HepG2 (cell line): ENCODE results near the gene SLC9B2. TPM values are rescaled to one million over a fixed set of nuclear protein-coding genes. Genes with fewer than 3 reads are reported as not detected.

Experiments used
- FOXC1 ChIP-seq: sonication (generic); formaldehyde crosslinking; IDR thresholded peaks from 2 replicates; pipeline ENCODE4 v1.8.0; 2022; ENCODE audit warnings: mild to moderate bottlenecking, missing genetic modification reagents, borderline replicate concordance
- HOXA7 ChIP-seq: sonication (generic); formaldehyde crosslinking; IDR thresholded peaks from 2 replicates; pipeline ENCODE4 v1.8.1; 2022; ENCODE audit warnings: mild to moderate bottlenecking, missing genetic modification reagents, moderate library complexity
- KLF6 ChIP-seq: IDR thresholded peaks from 2 replicates; pipeline ENCODE4 v1.8.0; 2016; ENCODE audit warnings: missing biosample characterization, missing genetic modification reagents
- PCBP2 ChIP-seq: fragments of 200-400 bp; formaldehyde crosslinking; optimal IDR thresholded peaks from 2 replicates; pipeline ENCODE3; 2018; ENCODE audit warnings: low read length, low read depth; ENCODE audit not compliant: poor library complexity, severe bottlenecking
- PPARG ChIP-seq: conservative IDR thresholded peaks from 2 replicates; pipeline ENCODE4 v1.6.1; 2016; ENCODE audit warnings: missing biosample characterization, missing genetic modification reagents
- RCOR2 ChIP-seq: IDR thresholded peaks from 2 replicates; pipeline ENCODE4 v1.6.1; 2016; ENCODE audit warnings: missing biosample characterization, missing genetic modification reagents
- SUZ12 ChIP-seq: fragments of 150-350 bp; IDR thresholded peaks from 2 replicates; pipeline ENCODE4 v1.6.1; 2014; ENCODE audit warnings: low read depth, low read length
- ZBTB3 ChIP-seq: sonication (generic); formaldehyde crosslinking; IDR thresholded peaks from 2 replicates; pipeline ENCODE4 v1.4.0; 2020; ENCODE audit warnings: low read depth, mild to moderate bottlenecking, moderate library complexity, missing genetic modification reagents, borderline replicate concordance
- ZFX ChIP-seq: sonication (generic); formaldehyde crosslinking; IDR thresholded peaks from 2 replicates; pipeline ENCODE4 v1.4.0; 2020; ENCODE audit warnings: mild to moderate bottlenecking, low read depth, missing genetic modification reagents, moderate library complexity
- ZKSCAN8 ChIP-seq: IDR thresholded peaks from 2 replicates; pipeline ENCODE4 v1.6.1; 2016; ENCODE audit warnings: borderline replicate concordance, missing genetic modification reagents, missing compliant biosample characterization
- ZNF350 ChIP-seq: sonication (generic); formaldehyde crosslinking; IDR thresholded peaks from 2 replicates; pipeline ENCODE4 v1.4.0; 2020; ENCODE audit warnings: mild to moderate bottlenecking, low read depth, missing genetic modification reagents, borderline replicate concordance
- ZNF44 ChIP-seq: sonication (generic); formaldehyde crosslinking; IDR thresholded peaks from 2 replicates; pipeline ENCODE4 v1.5.1; 2020; ENCODE audit warnings: mild to moderate bottlenecking, missing genetic modification reagents
- ZNF598 ChIP-seq: sonication (generic); formaldehyde crosslinking; IDR thresholded peaks from 2 replicates; pipeline ENCODE4 v1.5.1; 2020; ENCODE audit warnings: mild to moderate bottlenecking, missing genetic modification reagents, borderline replicate concordance
- ZNF660 ChIP-seq: sonication (generic); formaldehyde crosslinking; IDR thresholded peaks from 2 replicates; pipeline ENCODE4 v1.5.1; 2020; ENCODE audit warnings: mild to moderate bottlenecking, low read depth, missing genetic modification reagents, borderline replicate concordance
- polyA plus RNA-seq, 8 experiments: library from polyadenylated mRNA; depleted of rRNA in 3 of 8; stranded (reverse) in 7 of 8; unstranded in 1 of 8; fragments of >200 nt; fragmentation: Illumina TruSeq in 4 of 8; extraction: Trizol in 4 of 8; gene quantifications; 2 replicates each; pipeline versions ENCODE4 v1.2.1 to v1.2.3, GENCODE V29; 2011 to 2016; ENCODE audit warnings: low read depth in 4 of 8, missing spikeins in 1 of 8, mixed read lengths in 1 of 8; ENCODE audit not compliant: insufficient read depth in 1 of 8
- total RNA-seq, 5 experiments: library from RNA; depleted of rRNA; stranded (reverse); fragments of >200 nt; fragmentation: Illumina TruSeq; extraction: Trizol; gene quantifications; 2 replicates each; pipeline ENCODE4 v1.2.3, GENCODE V29; 2016; ENCODE audit warnings: low read depth in 1 of 5
- TF ChIP-seq, protein P1 (sequence below): sonication (generic); formaldehyde crosslinking; IDR thresholded peaks from 2 replicates; pipeline ENCODE4 v1.4.0; 2020; ENCODE audit warnings: mild to moderate bottlenecking, low read depth, missing genetic modification reagents
- TF ChIP-seq, protein P2 (sequence below): sonication (generic); formaldehyde crosslinking; IDR thresholded peaks from 2 replicates; pipeline ENCODE4 v1.4.0; 2020; ENCODE audit warnings: missing genetic modification reagents, borderline replicate concordance
- TF ChIP-seq, protein P3 (sequence below): sonication (generic); formaldehyde crosslinking; IDR thresholded peaks from 2 replicates; pipeline ENCODE4 v1.4.0; 2020; ENCODE audit warnings: missing genetic modification reagents
- TF ChIP-seq, protein P4 (sequence below): sonication (generic); formaldehyde crosslinking; IDR thresholded peaks from 2 replicates; pipeline ENCODE4 v1.8.0; 2022; ENCODE audit warnings: mild to moderate bottlenecking, missing genetic modification reagents; ENCODE audit not compliant: insufficient replicate concordance
- TF ChIP-seq, protein P5 (sequence below): sonication (generic); formaldehyde crosslinking; IDR thresholded peaks from 2 replicates; pipeline ENCODE4 v1.9.0; 2021; ENCODE audit warnings: missing genetic modification reagents, mild to moderate bottlenecking, borderline replicate concordance

Gene SLC9B2
- total and polyA plus RNA-seq, 2 of the 13 experiments (the other 11 are each of a cell fraction or from before 2014, with no cell fraction given), result 23.5 to 38.5 TPM

DNA sequence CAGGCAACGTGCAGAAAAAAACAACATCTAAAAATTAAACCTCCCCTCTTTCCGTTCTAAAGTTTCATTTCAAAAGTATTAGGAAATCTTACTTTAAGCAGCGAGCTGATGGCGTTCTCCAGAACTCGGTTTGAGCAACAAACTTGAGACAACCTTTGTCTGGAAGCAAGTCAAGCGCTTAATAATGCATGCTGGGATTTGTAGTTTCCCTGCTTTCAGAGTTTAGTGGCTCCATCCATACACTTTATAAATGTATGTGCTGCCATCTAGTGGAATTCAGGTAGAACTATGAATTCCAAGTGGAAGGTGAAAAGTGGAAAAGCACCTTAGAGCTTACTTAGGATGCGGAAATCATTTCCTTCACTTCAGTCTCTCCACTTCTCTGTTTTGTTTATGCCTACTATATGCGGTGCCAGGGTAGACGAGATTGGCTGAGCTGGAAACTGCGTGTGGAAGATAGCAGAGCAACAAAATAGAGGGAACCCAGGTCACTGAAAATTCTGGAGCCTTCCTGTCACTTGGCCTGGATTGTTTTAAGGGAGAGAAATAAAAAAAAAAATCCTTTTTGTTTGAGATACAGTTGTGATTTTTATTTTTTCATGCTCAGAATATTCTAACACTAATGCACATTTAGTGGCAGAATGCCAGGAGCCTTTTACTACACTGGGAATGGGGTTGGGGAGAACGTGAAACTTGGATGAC, 23.3 kb upstream of the SLC9B2 start, which contains the start of gene BDH2 (continued):
- TF ChIP-seq PCBP2 (no peak), ZNF44 (CRISPR knock-in tag) (no peak), ZKSCAN8 (CRISPR knock-in tag) (no peak), HOXA7 (CRISPR knock-in tag) (no peak), KLF6 (no peak), SUZ12 (peak; percentile 69), ZNF598 (CRISPR knock-in tag) (no peak), ZFX (CRISPR knock-in tag) (no peak), PPARG (0 out of 2 replicates have a peak, but pooled peaks have one; percentile 38), ZNF660 (CRISPR knock-in tag) (no peak), ZNF350 (CRISPR knock-in tag) (no peak), RCOR2 (CRISPR knock-in tag) (no peak), FOXC1 (CRISPR knock-in tag) (no peak), ZBTB3 (CRISPR knock-in tag) (no peak)
- TF ChIP-seq, protein P1, sequence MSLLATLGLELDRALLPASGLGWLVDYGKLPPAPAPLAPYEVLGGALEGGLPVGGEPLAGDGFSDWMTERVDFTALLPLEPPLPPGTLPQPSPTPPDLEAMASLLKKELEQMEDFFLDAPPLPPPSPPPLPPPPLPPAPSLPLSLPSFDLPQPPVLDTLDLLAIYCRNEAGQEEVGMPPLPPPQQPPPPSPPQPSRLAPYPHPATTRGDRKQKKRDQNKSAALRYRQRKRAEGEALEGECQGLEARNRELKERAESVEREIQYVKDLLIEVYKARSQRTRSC (CRISPR knock-in tag), result no peak
- TF ChIP-seq, protein P2, sequence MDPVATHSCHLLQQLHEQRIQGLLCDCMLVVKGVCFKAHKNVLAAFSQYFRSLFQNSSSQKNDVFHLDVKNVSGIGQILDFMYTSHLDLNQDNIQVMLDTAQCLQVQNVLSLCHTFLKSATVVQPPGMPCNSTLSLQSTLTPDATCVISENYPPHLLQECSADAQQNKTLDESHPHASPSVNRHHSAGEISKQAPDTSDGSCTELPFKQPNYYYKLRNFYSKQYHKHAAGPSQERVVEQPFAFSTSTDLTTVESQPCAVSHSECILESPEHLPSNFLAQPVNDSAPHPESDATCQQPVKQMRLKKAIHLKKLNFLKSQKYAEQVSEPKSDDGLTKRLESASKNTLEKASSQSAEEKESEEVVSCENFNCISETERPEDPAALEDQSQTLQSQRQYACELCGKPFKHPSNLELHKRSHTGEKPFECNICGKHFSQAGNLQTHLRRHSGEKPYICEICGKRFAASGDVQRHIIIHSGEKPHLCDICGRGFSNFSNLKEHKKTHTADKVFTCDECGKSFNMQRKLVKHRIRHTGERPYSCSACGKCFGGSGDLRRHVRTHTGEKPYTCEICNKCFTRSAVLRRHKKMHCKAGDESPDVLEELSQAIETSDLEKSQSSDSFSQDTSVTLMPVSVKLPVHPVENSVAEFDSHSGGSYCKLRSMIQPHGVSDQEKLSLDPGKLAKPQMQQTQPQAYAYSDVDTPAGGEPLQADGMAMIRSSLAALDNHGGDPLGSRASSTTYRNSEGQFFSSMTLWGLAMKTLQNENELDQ (CRISPR knock-in tag), result no peak
- TF ChIP-seq, protein P3, sequence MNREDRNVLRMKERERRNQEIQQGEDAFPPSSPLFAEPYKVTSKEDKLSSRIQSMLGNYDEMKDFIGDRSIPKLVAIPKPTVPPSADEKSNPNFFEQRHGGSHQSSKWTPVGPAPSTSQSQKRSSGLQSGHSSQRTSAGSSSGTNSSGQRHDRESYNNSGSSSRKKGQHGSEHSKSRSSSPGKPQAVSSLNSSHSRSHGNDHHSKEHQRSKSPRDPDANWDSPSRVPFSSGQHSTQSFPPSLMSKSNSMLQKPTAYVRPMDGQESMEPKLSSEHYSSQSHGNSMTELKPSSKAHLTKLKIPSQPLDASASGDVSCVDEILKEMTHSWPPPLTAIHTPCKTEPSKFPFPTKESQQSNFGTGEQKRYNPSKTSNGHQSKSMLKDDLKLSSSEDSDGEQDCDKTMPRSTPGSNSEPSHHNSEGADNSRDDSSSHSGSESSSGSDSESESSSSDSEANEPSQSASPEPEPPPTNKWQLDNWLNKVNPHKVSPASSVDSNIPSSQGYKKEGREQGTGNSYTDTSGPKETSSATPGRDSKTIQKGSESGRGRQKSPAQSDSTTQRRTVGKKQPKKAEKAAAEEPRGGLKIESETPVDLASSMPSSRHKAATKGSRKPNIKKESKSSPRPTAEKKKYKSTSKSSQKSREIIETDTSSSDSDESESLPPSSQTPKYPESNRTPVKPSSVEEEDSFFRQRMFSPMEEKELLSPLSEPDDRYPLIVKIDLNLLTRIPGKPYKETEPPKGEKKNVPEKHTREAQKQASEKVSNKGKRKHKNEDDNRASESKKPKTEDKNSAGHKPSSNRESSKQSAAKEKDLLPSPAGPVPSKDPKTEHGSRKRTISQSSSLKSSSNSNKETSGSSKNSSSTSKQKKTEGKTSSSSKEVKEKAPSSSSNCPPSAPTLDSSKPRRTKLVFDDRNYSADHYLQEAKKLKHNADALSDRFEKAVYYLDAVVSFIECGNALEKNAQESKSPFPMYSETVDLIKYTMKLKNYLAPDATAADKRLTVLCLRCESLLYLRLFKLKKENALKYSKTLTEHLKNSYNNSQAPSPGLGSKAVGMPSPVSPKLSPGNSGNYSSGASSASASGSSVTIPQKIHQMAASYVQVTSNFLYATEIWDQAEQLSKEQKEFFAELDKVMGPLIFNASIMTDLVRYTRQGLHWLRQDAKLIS (CRISPR knock-in tag), result no peak
- TF ChIP-seq, protein P4, sequence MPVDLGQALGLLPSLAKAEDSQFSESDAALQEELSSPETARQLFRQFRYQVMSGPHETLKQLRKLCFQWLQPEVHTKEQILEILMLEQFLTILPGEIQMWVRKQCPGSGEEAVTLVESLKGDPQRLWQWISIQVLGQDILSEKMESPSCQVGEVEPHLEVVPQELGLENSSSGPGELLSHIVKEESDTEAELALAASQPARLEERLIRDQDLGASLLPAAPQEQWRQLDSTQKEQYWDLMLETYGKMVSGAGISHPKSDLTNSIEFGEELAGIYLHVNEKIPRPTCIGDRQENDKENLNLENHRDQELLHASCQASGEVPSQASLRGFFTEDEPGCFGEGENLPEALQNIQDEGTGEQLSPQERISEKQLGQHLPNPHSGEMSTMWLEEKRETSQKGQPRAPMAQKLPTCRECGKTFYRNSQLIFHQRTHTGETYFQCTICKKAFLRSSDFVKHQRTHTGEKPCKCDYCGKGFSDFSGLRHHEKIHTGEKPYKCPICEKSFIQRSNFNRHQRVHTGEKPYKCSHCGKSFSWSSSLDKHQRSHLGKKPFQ (CRISPR knock-in tag), result no peak
- TF ChIP-seq, protein P5, sequence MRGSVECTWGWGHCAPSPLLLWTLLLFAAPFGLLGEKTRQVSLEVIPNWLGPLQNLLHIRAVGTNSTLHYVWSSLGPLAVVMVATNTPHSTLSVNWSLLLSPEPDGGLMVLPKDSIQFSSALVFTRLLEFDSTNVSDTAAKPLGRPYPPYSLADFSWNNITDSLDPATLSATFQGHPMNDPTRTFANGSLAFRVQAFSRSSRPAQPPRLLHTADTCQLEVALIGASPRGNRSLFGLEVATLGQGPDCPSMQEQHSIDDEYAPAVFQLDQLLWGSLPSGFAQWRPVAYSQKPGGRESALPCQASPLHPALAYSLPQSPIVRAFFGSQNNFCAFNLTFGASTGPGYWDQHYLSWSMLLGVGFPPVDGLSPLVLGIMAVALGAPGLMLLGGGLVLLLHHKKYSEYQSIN (CRISPR knock-in tag), result no peak
